H1 (cell line): ENCODE results near the gene SF3A2. TPM values are rescaled to one million over a fixed set of nuclear protein-coding genes. Genes with fewer than 3 reads are reported as not detected.

Experiments used
- CHD1 ChIP-seq: IDR thresholded peaks from 2 replicates; pipeline ENCODE4 v1.6.1; 2012; ENCODE audit warnings: low read depth, low read length, improper control_type of control experiment
- CTCF ChIP-seq, 3 experiments: IDR thresholded peaks; 1 replicate in 2 of 3; 2 replicates in 1 of 3; pipeline versions ENCODE4 v1.5.1 to v1.6.1; 2011; ENCODE audit warnings: low read length in 3 of 3, mild to moderate bottlenecking in 3 of 3, inconsistent platforms in 2 of 3, low read depth in 1 of 3, moderate library complexity in 1 of 3; ENCODE audit not compliant: insufficient read depth in 1 of 3; ENCODE audit errors: control extremely low read depth in 1 of 3
- EZH2 ChIP-seq: fragments of 200-600 bp; sonication (generic); IDR thresholded peaks from 2 replicates; pipeline ENCODE4 v1.7.1; 2012; ENCODE audit warnings: low read depth, mild to moderate bottlenecking, moderate library complexity, low read length, inconsistent platforms; ENCODE audit not compliant: severe bottlenecking
- GTF2F1 ChIP-seq: IDR thresholded peaks from 2 replicates; pipeline ENCODE4 v1.6.1; 2012; ENCODE audit warnings: low read depth, low read length, improper control_type of control experiment, borderline replicate concordance
- JUN ChIP-seq: IDR thresholded peaks from 2 replicates; pipeline ENCODE4 v1.6.1; 2011; ENCODE audit warnings: low read depth, mild to moderate bottlenecking, improper control_type of control experiment, low read length
- POU5F1 ChIP-seq: IDR thresholded peaks from 2 replicates; pipeline ENCODE4 v1.6.1; 2011; ENCODE audit warnings: low read depth, mild to moderate bottlenecking, low read length, moderate library complexity
- RNF2 ChIP-seq: fragments of 200-900, 300-1000 bp; sonication (generic); IDR thresholded peaks from 2 replicates; pipeline ENCODE4 v1.7.1; 2016; ENCODE audit warnings: borderline replicate concordance, low read depth, mild to moderate bottlenecking, antibody characterized with exemption, low read length; ENCODE audit not compliant: poor library complexity, severe bottlenecking; ENCODE audit errors: missing control alignments
- ZNF274 ChIP-seq: IDR thresholded peaks from 2 replicates; pipeline ENCODE4 v1.7.0; 2012; ENCODE audit warnings: low read length, borderline replicate concordance; ENCODE audit errors: extremely low read depth
- polyA plus RNA-seq, 7 experiments: library from polyadenylated mRNA; depleted of rRNA in 3 of 7; stranded (reverse) in 5 of 7; unstranded in 2 of 7; fragments of >200 nt in 5 of 7; fragments of 200-250 nt in 2 of 7; gene quantifications; 1 replicate in 5 of 7; 2 replicates in 1 of 7; 4 replicates in 1 of 7; pipeline versions ENCODE4 v1.2.1 to v1.2.3, GENCODE V29; 2011 to 2013; ENCODE audit warnings: missing spikeins in 2 of 7, mixed read lengths in 2 of 7
- total RNA-seq: library from RNA; stranded (reverse); fragmentation: NEBNext Ultra II Directional; extraction: Animal tissue kit (Norgen Biotek cat#: 25700); gene quantifications from 2 replicates; pipeline ENCODE4 v1.2.1, GENCODE V29; 2021

Gene SF3A2
- total and polyA plus RNA-seq, 2 of the 8 experiments (the other 6 are each of a cell fraction or from before 2014, with no cell fraction given): 15.3 to 146 TPM

- TF ChIP-seq GTF2F1: no peak
- TF ChIP-seq CTCF (IDR thresholded peaks at IDR 0.05; ENCODE audit: control extremely low read depth in 1 of 3, insufficient read depth in 1 of 3, low read depth in 1 of 3, low read length in 3 of 3): no peak
- no peak for TF ChIP-seq JUN
- TF ChIP-seq POU5F1: no peak
- no peak for TF ChIP-seq ZNF274
- TF ChIP-seq CHD1: no peak
- peak; percentile 98 for TF ChIP-seq EZH2
- peak; percentile 44 for TF ChIP-seq RNF2
Measured at GRCh38 chr19:2290441-2291184, 54.0 kb downstream of the SF3A2 start (continued).
